Psoas muscle (tissue), 8 donors: ENCODE results near the gene SHROOM1. TPM values are rescaled to one million over a fixed set of nuclear protein-coding genes. Genes with fewer than 3 reads are reported as not detected.

Source experiments
- ATAC-seq, 4 donors: fragments of 200-7000 bp; cut with Tn5 transposase; one replicate each; pipeline ENCODE4 v1.9.1; 2020; ENCODE audit warnings: moderate library complexity in 3 of 4, mild to moderate bottlenecking in 2 of 4
- DNase-seq, 2 donors: peaks; one replicate each; pipeline ENCODE4 v3.0.0-alpha.2; 2020
- H3K27ac ChIP-seq: fragments of 200-600 bp; one replicate; pipeline ENCODE4 v1.8.0; 2022
- H3K27me3 ChIP-seq, 3 donors: fragments of 200-600 bp in 1 of 3; one replicate each; pipeline versions ENCODE4 v1.6.1 to v1.8.0; 2013 to 2022; ENCODE audit warnings: low read length in 2 of 3, mild to moderate bottlenecking in 2 of 3, moderate library complexity in 1 of 3; ENCODE audit not compliant: insufficient read depth in 3 of 3
- H3K36me3 ChIP-seq, 2 donors: fragments of 200-600 bp in 1 of 2; one replicate each; pipeline versions ENCODE4 v1.6.1 to v1.8.0; 2013 to 2022; ENCODE audit warnings: low read depth in 1 of 2, mild to moderate bottlenecking in 1 of 2, moderate library complexity in 1 of 2; ENCODE audit not compliant: insufficient read depth in 1 of 2
- H3K4me1 ChIP-seq: fragments of 200-600 bp; one replicate; pipeline ENCODE4 v1.8.0; 2022
- H3K4me3 ChIP-seq: fragments of 200-600 bp; one replicate; pipeline ENCODE4 v1.8.0; 2022; ENCODE audit warnings: mild to moderate bottlenecking
- H3K9me3 ChIP-seq: fragments of 200-600 bp; one replicate; pipeline ENCODE4 v1.8.0; 2022
- CTCF ChIP-seq: fragments of 200-600 bp; IDR thresholded peaks from one replicate; pipeline ENCODE4 v1.8.0; 2022; ENCODE audit warnings: antibody characterized with exemption
- WGBS, 3 donors: extraction: QIAGEN DNeasy Blood & Tissue Kit; methylation state at CpG; one replicate each; pipeline versions ENCODE4 v1.1.6 to v1.1.7; 2013; 5-methylcytosine and 5-hydroxymethylcytosine counted together
- intact Hi-C, 2 donors: fragments of 100-400 bp; cut with DNase I; formaldehyde crosslinking; loops; one replicate each; pipeline versions ENCODE4 v1.11.0 to v1.14.2; 2022
- polyA plus RNA-seq, 3 donors: library from polyadenylated mRNA; stranded (reverse); fragments of 200-250 nt; gene quantifications; one replicate each; pipeline ENCODE4 v1.2.3, GENCODE V29; 2013
- total RNA-seq, 4 donors: library from RNA; stranded (reverse); fragmentation: NEBNext Ultra II Directional in 2 of 4; extraction: Animal tissue kit (Norgen Biotek cat#: 25700) in 2 of 4; gene quantifications; one replicate each; pipeline versions ENCODE4 v1.2.1 to v1.2.4, GENCODE V29; 2021 to 2023
- donor health status: healthy with polysubstance abuse.
- donor health status: DM: no; HTN: no; CAD: no; lungs with moderate emphysema.
- donor health status: Bipolar disorder and iron deficiency.
- donor health status: healthy.
- donor health status: DM: yes; HTN: yes; CAD: no.
- donor health status: DM: no; HTN: no; CAD: no.
- donor health status: DM: no; HTN: no; CAD: no.
- donor health status: DM: yes; HTN: yes; CAD: no.

SHROOM1 gene
- total and polyA plus RNA-seq, 7 donors = 0.66 to 2.3 (median 1.5) TPM

DNA sequence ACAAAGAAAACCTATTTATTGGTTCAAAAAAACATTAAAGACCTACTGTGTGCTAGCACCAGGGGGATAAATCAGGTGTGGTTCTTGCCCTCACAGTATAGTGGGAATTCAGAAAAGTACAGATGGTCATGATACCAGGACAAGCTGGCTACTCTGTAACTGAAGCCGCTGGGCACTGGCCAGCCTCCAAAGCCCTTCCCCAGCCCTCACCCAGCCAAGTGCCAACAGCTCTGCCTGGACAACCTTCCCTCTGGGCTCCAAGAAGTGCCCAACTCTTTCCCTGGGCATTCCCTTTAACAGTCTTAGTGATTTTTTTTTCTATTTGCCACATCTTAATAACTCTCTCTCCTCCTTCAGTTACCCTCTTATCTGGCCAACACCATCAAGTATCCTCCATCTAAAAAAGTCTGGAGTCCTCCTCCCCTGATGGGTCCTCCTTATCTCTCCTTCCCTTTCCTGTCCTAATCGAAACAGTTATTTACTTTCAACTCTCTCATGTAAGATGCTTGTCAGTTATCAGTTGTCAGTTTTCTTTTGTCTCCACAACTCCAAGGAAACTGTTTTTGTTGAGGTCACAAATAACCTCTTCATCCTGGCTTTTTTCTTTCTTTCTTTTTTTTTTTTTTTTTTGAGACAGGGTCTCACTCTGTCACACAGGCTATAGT lies 40.1 kb downstream of the SHROOM1 start:
- no peaks in the 10 kb centered on the region for H3K36me3 ChIP-seq
- ATAC-seq (no peak), DNase-seq (no peak)
- no peak overlapping the region for H3K27ac ChIP-seq
- no peaks in the 10 kb centered on the region for H3K4me1 ChIP-seq
- H3K9me3 ChIP-seq = no peaks in the 10 kb centered on the region
- 46 to 79% (median 50%) methylated on average over 2 of the region's 2 CpGs for WGBS, 3 donors
- no peak overlapping the region for H3K4me3 ChIP-seq
- intact Hi-C loops = no loop called here
- H3K27me3 ChIP-seq = peaks cover 0 to 7% (median 0%) of the 10 kb centered on the region in 3 donors
- TF ChIP-seq CTCF = no peak

DNA sequence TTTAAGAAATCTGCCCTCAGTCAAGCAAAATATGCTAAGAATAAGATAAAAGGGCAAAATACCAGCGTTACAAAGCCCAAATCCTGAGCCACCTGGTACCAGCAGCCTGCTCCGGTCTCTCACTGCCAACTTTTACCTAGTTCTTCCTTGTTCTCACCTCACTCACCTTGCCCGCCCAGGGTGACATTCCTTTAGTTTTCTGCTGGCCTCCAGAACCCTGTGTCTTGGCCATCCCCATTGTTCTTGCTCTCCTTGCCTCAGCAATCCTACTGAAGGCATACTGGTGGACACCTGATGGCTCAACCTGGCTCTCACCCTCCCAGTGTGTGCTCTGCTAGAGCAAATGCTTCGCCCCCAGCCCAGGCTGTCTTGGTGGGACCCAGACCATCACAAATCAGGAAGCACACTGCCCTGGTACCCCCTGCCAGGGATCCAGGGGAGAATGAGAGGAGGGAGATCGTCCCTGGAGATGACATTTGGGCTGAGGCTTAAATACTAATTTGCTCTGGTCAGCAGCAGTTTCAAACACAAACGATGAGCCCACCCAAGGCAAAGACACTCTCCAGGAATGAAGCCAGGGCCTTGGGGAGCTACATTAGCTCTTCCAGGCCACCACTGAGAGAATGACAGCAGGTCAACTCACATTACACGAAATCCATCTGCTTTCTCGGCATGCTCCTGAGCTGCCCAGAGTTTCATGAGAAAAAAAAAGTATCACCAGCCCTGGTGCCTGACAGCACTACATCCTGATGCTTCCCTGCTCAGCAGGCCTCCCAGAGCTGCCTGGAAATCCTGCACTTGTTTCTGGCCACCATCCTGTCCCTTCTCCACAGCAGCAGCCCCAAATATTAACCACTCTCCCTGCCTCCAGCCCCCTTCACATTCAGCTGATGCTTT lies 41.2 kb downstream of the SHROOM1 start:
- no peaks in the 10 kb centered on the region for H3K9me3 ChIP-seq
- DNase-seq (no peak), ATAC-seq (peak in 1 of 4 donors; percentile 19)
- no peak for TF ChIP-seq CTCF
- H3K27me3 ChIP-seq = peaks cover 0 to 7% (median 0%) of the 10 kb centered on the region in 3 donors
- no peak overlapping the region for H3K4me3 ChIP-seq
- H3K4me1 ChIP-seq = no peaks in the 10 kb centered on the region
- no peak overlapping the region for H3K27ac ChIP-seq
- 69 to 74% (median 71%) methylated on average over 8 of the region's 8 CpGs for WGBS, 3 donors
- intact Hi-C loops = no loop called here
- no peaks in the 10 kb centered on the region for H3K36me3 ChIP-seq

DNA sequence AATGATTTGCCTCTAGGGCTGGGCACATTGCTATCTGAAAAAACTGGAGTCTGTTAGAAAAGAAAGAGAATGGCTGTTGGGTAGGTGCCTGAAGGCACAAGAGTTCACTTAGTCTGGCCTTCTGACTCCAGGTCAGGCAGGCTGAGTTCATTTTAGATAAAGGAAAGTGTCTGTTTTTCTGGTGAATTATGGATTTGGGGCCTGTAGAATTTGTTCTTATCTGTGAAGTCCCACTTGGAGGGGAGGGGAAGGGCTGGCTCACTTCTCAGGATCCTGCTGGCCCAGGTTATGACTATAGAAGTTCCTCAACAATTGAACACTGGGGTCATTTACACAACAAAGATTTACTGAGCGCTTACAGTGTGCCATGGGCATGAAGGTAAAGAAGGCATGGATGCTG lies 41.9 kb downstream of the SHROOM1 start:
- WGBS, 3 donors = 95 to 100% (median 99%) methylated on average over 1 of the region's 1 CpG
- no peak overlapping the region for H3K4me3 ChIP-seq
- ATAC-seq (no peak), DNase-seq (no peak)
- intact Hi-C loops = no loop called here
- TF ChIP-seq CTCF = no peak
- H3K4me1 ChIP-seq = no peaks in the 10 kb centered on the region
- H3K27ac ChIP-seq = no peak overlapping the region
- no peaks in the 10 kb centered on the region for H3K9me3 ChIP-seq
- H3K27me3 ChIP-seq = peaks cover 0 to 7% (median 0%) of the 10 kb centered on the region in 3 donors
- no peaks in the 10 kb centered on the region for H3K36me3 ChIP-seq

GRCh38 chr5:132787076-132787475 lies 43.4 kb downstream of the SHROOM1 start:
- H3K9me3 ChIP-seq = no peaks in the 10 kb centered on the region
- DNase-seq (no peak), ATAC-seq (no peak)
- no peaks in the 10 kb centered on the region for H3K4me1 ChIP-seq
- 96 to 100% (median 97%) methylated on average over 1 of the region's 1 CpG for WGBS, 3 donors
- H3K27ac ChIP-seq = no peak overlapping the region
- no peak for TF ChIP-seq CTCF
- no peaks in the 10 kb centered on the region for H3K36me3 ChIP-seq
- H3K4me3 ChIP-seq = no peak overlapping the region
- H3K27me3 ChIP-seq = peaks cover 0 to 2% (median 0%) of the 10 kb centered on the region in 3 donors
- intact Hi-C loops = no loop called here
